ENCODE data around the gene NDUFS7.

Gene NDUFS7

GRCh38 chr19:1411255-1412191, 27.8 kb downstream of the NDUFS7 start:
- H3K4me3 ChIP-seq (ENCODE audit: insufficient read length, low read depth): no peak overlapping the region
- peaks cover 67% of the 10 kb centered on the region for H3K36me3 ChIP-seq (ENCODE audit: insufficient read depth, insufficient read length, low read length)
- no peak for DNase-seq (ENCODE audit: low read depth, low spot score)
- no peaks in the 10 kb centered on the region for H3K9me3 ChIP-seq (ENCODE audit: insufficient read depth, low read length)
- no peaks in the 10 kb centered on the region for H3K27me3 ChIP-seq (ENCODE audit: insufficient read depth, insufficient read length)
- TF ChIP-seq SUZ12 (IDR thresholded peaks at IDR 0.05; ENCODE audit: extremely low read depth, insufficient read depth, insufficient read length) (no peak), ZNF274 (IDR thresholded peaks at IDR 0.05; ENCODE audit: low read depth, low read length) (no peak), YY1 (IDR thresholded peaks at IDR 0.05; ENCODE audit: insufficient read depth, insufficient read length) (no peak)
- peak overlapping the region; percentile 26 for H3K9ac ChIP-seq (ENCODE audit: insufficient read length, low read depth)
- H3K4me1 ChIP-seq (ENCODE audit: insufficient read depth, insufficient read length): peaks cover 39% of the 10 kb centered on the region

- no peaks in the 10 kb centered on the region for H3K27me3 ChIP-seq (ENCODE audit: insufficient read depth, insufficient read length)
- TF ChIP-seq YY1 (IDR thresholded peaks at IDR 0.05; ENCODE audit: insufficient read depth, insufficient read length) (no peak), ZNF274 (IDR thresholded peaks at IDR 0.05; ENCODE audit: low read depth, low read length) (no peak), SUZ12 (IDR thresholded peaks at IDR 0.05; ENCODE audit: extremely low read depth, insufficient read depth, insufficient read length) (no peak)
- H3K4me1 ChIP-seq (ENCODE audit: insufficient read depth, insufficient read length): peaks cover 45% of the 10 kb centered on the region
- DNase-seq (ENCODE audit: low read depth, low spot score): no peak
- H3K36me3 ChIP-seq (ENCODE audit: insufficient read depth, insufficient read length, low read length): peaks cover 76% of the 10 kb centered on the region
- H3K9ac ChIP-seq (ENCODE audit: insufficient read length, low read depth): peak overlapping the region; percentile 26
- no peak overlapping the region for H3K4me3 ChIP-seq (ENCODE audit: insufficient read length, low read depth)
- no peaks in the 10 kb centered on the region for H3K9me3 ChIP-seq (ENCODE audit: insufficient read depth, low read length)
These were observed 28.7 kb downstream of the NDUFS7 start for GRCh38 chr19:1412323-1412923.

DNA sequence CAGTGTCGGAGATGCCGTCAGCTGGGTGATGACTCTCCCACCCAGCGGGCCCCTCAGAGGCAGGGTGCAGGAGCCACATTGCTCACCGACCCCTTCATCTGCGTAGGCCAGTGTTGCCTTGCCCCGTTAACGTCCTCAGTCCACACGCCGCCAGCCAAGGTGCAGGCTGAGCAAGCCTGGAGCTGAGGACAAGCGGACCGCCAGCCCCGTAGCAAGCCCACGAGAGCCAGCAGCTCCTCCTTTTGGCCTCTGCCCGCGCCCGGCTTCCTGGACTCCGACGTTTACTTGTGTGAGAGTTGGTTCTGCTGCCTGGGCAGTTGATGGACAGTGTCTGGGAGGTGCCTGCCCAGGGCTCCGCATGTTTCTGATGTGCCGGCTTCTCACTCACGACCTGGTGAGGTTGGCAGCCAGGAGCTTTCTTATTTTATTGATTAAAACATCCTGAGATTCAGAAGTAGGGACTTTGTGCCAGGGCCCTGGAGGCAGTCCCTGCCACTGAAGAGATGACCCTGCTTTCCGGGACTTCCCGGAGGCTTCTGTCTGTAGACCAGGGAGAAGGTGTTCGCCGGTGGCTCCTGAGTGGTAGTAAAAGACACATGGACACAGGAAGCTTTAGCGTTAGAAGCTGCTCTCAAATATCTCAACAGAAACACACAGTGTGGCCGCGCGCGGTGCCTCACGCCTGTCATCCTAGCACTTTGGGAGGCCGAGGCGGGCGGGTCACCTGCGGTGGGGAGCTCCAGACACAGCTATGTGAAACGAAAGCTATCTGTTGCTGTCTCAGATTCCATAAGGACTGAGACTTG, 29.5 kb downstream of the NDUFS7 start:
- no peak overlapping the region for H3K4me3 ChIP-seq (ENCODE audit: insufficient read length, low read depth)
- peaks cover 84% of the 10 kb centered on the region for H3K36me3 ChIP-seq (ENCODE audit: insufficient read depth, insufficient read length, low read length)
- no peaks in the 10 kb centered on the region for H3K27me3 ChIP-seq (ENCODE audit: insufficient read depth, insufficient read length)
- peaks cover 45% of the 10 kb centered on the region for H3K4me1 ChIP-seq (ENCODE audit: insufficient read depth, insufficient read length)
- TF ChIP-seq YY1 (IDR thresholded peaks at IDR 0.05; ENCODE audit: insufficient read depth, insufficient read length) (no peak), SUZ12 (IDR thresholded peaks at IDR 0.05; ENCODE audit: extremely low read depth, insufficient read depth, insufficient read length) (no peak), ZNF274 (IDR thresholded peaks at IDR 0.05; ENCODE audit: low read depth, low read length) (no peak)
- DNase-seq (ENCODE audit: low read depth, low spot score): no peak
- H3K9me3 ChIP-seq (ENCODE audit: insufficient read depth, low read length): no peaks in the 10 kb centered on the region
- no peak overlapping the region for H3K9ac ChIP-seq (ENCODE audit: insufficient read length, low read depth)

- TF ChIP-seq YY1 (IDR thresholded peaks at IDR 0.05; ENCODE audit: insufficient read depth, insufficient read length): no peak
- no peak for TF ChIP-seq SUZ12 (IDR thresholded peaks at IDR 0.05; ENCODE audit: extremely low read depth, insufficient read depth, insufficient read length)
- TF ChIP-seq ZNF274 (IDR thresholded peaks at IDR 0.05; ENCODE audit: low read depth, low read length): no peak
- peak overlapping the region; percentile 63 for H3K9ac ChIP-seq (ENCODE audit: insufficient read length, low read depth)
- peaks cover 84% of the 10 kb centered on the region for H3K36me3 ChIP-seq (ENCODE audit: insufficient read depth, insufficient read length, low read length)
- no peak for DNase-seq (ENCODE audit: low read depth, low spot score)
- H3K4me3 ChIP-seq (ENCODE audit: insufficient read length, low read depth): no peak overlapping the region
- H3K27me3 ChIP-seq (ENCODE audit: insufficient read depth, insufficient read length): no peaks in the 10 kb centered on the region
- no peaks in the 10 kb centered on the region for H3K9me3 ChIP-seq (ENCODE audit: insufficient read depth, low read length)
- H3K4me1 ChIP-seq (ENCODE audit: insufficient read depth, insufficient read length): peaks cover 34% of the 10 kb centered on the region
These were observed 32.5 kb downstream of the NDUFS7 start for GRCh38 chr19:1416014-1416841.

- H3K9me3 ChIP-seq (ENCODE audit: insufficient read depth, low read length): no peaks in the 10 kb centered on the region
- no peak for DNase-seq (ENCODE audit: low read depth, low spot score)
- H3K36me3 ChIP-seq (ENCODE audit: insufficient read depth, insufficient read length, low read length): peaks cover 84% of the 10 kb centered on the region
- H3K9ac ChIP-seq (ENCODE audit: insufficient read length, low read depth): peak overlapping the region; percentile 6
- peaks cover 31% of the 10 kb centered on the region for H3K4me1 ChIP-seq (ENCODE audit: insufficient read depth, insufficient read length)
- no peak overlapping the region for H3K4me3 ChIP-seq (ENCODE audit: insufficient read length, low read depth)
- H3K27me3 ChIP-seq (ENCODE audit: insufficient read depth, insufficient read length): no peaks in the 10 kb centered on the region
- no peak for TF ChIP-seq ZNF274 (IDR thresholded peaks at IDR 0.05; ENCODE audit: low read depth, low read length)
These were observed 33.4 kb downstream of the NDUFS7 start for GRCh38 chr19:1417145-1417544.

DNA sequence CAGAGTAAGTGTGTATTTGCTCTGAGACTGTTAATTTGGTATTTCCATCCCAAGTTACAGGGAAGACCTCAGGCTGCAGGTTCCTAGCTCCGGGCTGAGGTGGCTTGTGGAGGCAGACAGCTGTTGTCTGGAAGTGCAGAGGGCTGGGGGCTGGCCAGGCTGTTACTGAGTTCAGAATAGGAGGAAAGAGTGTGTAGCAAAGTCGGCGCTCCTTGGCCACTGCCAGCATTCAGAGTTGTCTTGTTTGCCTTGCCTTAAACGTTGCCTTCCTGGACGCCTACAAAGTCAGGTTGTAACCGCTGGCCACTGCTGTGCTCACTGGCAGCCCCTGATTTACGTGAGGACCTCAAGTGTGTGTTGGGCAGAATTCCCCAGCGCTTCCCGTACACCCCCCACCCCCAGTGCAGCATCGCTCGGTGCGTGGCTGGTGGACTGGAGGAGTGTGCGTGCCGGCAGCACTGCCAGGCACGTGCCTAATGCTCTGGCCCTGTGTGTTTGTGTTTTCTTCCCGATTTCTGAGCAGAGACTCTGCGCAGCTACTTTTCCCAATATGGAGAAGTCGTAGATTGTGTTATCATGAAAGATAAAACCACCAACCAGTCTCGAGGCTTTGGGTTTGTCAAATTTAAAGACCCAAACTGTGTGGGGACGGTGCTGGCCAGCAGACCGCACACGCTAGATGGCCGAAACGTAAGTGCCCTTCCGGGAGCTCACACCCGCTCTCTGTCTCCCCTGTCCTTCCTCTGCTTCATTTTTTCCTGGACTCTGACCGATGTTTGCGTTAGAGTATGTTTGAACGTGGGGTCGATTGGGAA, 34.2 kb downstream of the NDUFS7 start:
- Histone ChIP-seq H3K9ac (ENCODE audit: insufficient read length, low read depth) (peak overlapping the region; percentile 17), H3K36me3 (ENCODE audit: insufficient read depth, insufficient read length, low read length) (peaks cover 84% of the 10 kb centered on the region), H3K4me3 (ENCODE audit: insufficient read length, low read depth) (no peak overlapping the region), H3K4me1 (ENCODE audit: insufficient read depth, insufficient read length) (peaks cover 31% of the 10 kb centered on the region), H3K27me3 (ENCODE audit: insufficient read depth, insufficient read length) (no peaks in the 10 kb centered on the region), H3K9me3 (ENCODE audit: insufficient read depth, low read length) (no peaks in the 10 kb centered on the region)
- no peak for TF ChIP-seq ZNF274 (IDR thresholded peaks at IDR 0.05; ENCODE audit: low read depth, low read length)
- no peak for TF ChIP-seq SUZ12 (IDR thresholded peaks at IDR 0.05; ENCODE audit: extremely low read depth, insufficient read depth, insufficient read length)
- TF ChIP-seq YY1 (IDR thresholded peaks at IDR 0.05; ENCODE audit: insufficient read depth, insufficient read length): no peak
- no peak for DNase-seq (ENCODE audit: low read depth, low spot score)

Measured in NT2/D1 (cell line).